Measurements from ENCODE around the gene XCR1. TPM values are rescaled to one million over a fixed set of nuclear protein-coding genes. Genes with fewer than 3 reads are reported as not detected.

The XCR1 gene
- total RNA-seq, 2 experiments from 2014 or later = not detected

DNA sequence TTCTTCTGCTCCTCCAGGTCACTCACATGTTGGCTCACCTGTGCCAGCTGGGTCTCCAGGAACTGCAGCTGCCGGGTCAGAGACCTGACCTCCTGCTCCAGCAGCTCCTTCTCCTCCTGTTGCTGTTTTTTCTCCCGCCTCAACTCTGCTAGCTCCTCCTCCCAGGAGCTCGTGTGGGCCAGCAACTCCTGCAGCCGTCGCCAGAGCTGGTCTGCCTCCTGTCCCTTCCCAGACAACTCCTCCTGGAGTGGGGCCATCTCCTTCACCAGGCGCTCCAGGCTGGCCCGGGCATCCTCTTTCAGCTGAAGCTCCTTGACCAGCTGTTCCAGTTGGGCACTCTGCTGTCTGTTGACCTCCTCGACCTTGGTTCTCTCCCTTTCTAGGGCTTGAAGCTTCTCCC, 59.6 kb downstream of the XCR1 start:
- H3K4me3 Mint-ChIP-seq = no peak overlapping the region
- no peaks in the 10 kb centered on the region for H3K9me3 Mint-ChIP-seq (ENCODE audit: low read depth)
- ATAC-seq (no peak), DNase-seq (no peak)
- H3K4me1 Mint-ChIP-seq = peaks cover 95% of the 10 kb centered on the region
- CTCF ChIA-PET = interaction anchor here (1.0 to 8.8 kb wide), 5 partner anchors 10 to 110 kb away, joined by 3 to 75 read pairs (median 8); no protein-coding TSS in a partner anchor
- H3K27me3 Mint-ChIP-seq = no peaks in the 10 kb centered on the region
- peaks cover 77% of the 10 kb centered on the region for H3K36me3 Mint-ChIP-seq
- peak overlapping the region; percentile 58 for H3K27ac Mint-ChIP-seq

Other genes starting within 250 kb of the XCR1 start
- under 1 TPM in 1 of 2 experiments, not detected in 1; 0.05 TPM for gene SLC6A20, start 230.9 kb downstream of the XCR1 start, total RNA-seq
- 1 to 10 TPM; 6.1 to 9.3 TPM for gene LZTFL1, start 185.4 kb downstream of the XCR1 start, total RNA-seq
- 1 to 10 TPM; 3.2 to 9.7 TPM for gene CCR9, start 140.9 kb downstream of the XCR1 start, total RNA-seq
- gene CXCR6, start 84.0 kb downstream of the XCR1 start, total RNA-seq = 100 to 1,000 TPM in 1 of 2 experiments, 10 to 100 TPM in 1; 49.7 to 109 TPM
- 10 to 100 TPM; 19.1 to 27.7 TPM for gene FYCO1, start 31.7 kb downstream of the XCR1 start, total RNA-seq
- gene CCR1, start 180.8 kb upstream of the XCR1 start, total RNA-seq = 10 to 100 TPM; 35.3 to 55.6 TPM
- 1 to 10 TPM; 1.4 to 2.0 TPM for gene CCR3, start 215.0 kb upstream of the XCR1 start, total RNA-seq

Data from activated CD8-positive, alpha-beta memory T cell treated with anti-CD3 and anti-CD28 coated beads, Interleukin-2, amount 10 ng/mL, durations not matched to agents 7 days and 5 days (primary cell).